H9 (cell line): ENCODE results near the gene ITPA. TPM values are rescaled to one million over a fixed set of nuclear protein-coding genes. Genes with fewer than 3 reads are reported as not detected.

Source experiments
- DNase-seq: peaks from one replicate; pipeline ENCODE4 v3.0.0-alpha.2; 2017
- H2AFZ ChIP-seq: one replicate; pipeline ENCODE4 v1.6.1; 2013; ENCODE audit warnings: mild to moderate bottlenecking, low read length, control low read depth, moderate library complexity
- H2AK5ac ChIP-seq: 2 replicates; pipeline ENCODE4 v1.6.1; 2013; ENCODE audit warnings: low read length, control low read depth, mixed read lengths; ENCODE audit not compliant: insufficient read length
- H2BK120ac ChIP-seq: one replicate; pipeline ENCODE4 v1.6.1; 2013; ENCODE audit warnings: low read depth, mild to moderate bottlenecking, low read length, control low read depth, inconsistent platforms; ENCODE audit not compliant: poor library complexity, severe bottlenecking
- H2BK12ac ChIP-seq: 2 replicates; pipeline ENCODE4 v1.6.1; 2013; ENCODE audit warnings: low read length, control low read depth, mixed read lengths, low read depth; ENCODE audit not compliant: insufficient read length
- H2BK15ac ChIP-seq: 2 replicates; pipeline ENCODE4 v1.6.1; 2013; ENCODE audit warnings: low read depth, low read length, control low read depth
- H2BK20ac ChIP-seq: one replicate; pipeline ENCODE4 v1.6.1; 2013; ENCODE audit warnings: low read depth, mild to moderate bottlenecking, low read length, control low read depth, inconsistent platforms; ENCODE audit not compliant: poor library complexity, severe bottlenecking
- H2BK5ac ChIP-seq: 2 replicates; pipeline ENCODE4 v1.6.1; 2013; ENCODE audit warnings: low read length, control low read depth, mixed read lengths; ENCODE audit not compliant: insufficient read length
- H3K14ac ChIP-seq: 2 replicates; pipeline ENCODE4 v1.6.1; 2013; ENCODE audit warnings: low read length, control low read depth; ENCODE audit not compliant: insufficient read depth
- H3K18ac ChIP-seq: 2 replicates; pipeline ENCODE4 v1.6.1; 2013; ENCODE audit warnings: low read depth, mild to moderate bottlenecking, mixed read lengths, low read length, control low read depth; ENCODE audit not compliant: insufficient read length
- H3K23ac ChIP-seq: 2 replicates; pipeline ENCODE4 v1.6.1; 2013; ENCODE audit warnings: low read length, control low read depth, mixed read lengths, low read depth; ENCODE audit not compliant: insufficient read length
- H3K23me2 ChIP-seq: 2 replicates; pipeline ENCODE4 v1.6.1; 2013; ENCODE audit warnings: low read depth, mild to moderate bottlenecking, mixed read lengths, low read length, control low read depth; ENCODE audit not compliant: insufficient read length, poor library complexity, severe bottlenecking
- H3K27ac ChIP-seq: 2 replicates; pipeline ENCODE4 v1.5.1; 2013; ENCODE audit warnings: low read length, control low read depth, mixed read lengths, low read depth; ENCODE audit not compliant: insufficient read length
- H3K27me3 ChIP-seq: 2 replicates; pipeline ENCODE4 v1.6.1; 2013; ENCODE audit warnings: low read length, control low read depth, inconsistent platforms; ENCODE audit not compliant: insufficient read depth
- H3K4ac ChIP-seq: 2 replicates; pipeline ENCODE4 v1.6.1; 2013; ENCODE audit warnings: low read depth, mild to moderate bottlenecking, control low read depth, inconsistent platforms, low read length, moderate library complexity
- H3K4me1 ChIP-seq: 2 replicates; pipeline ENCODE4 v1.6.1; 2013; ENCODE audit warnings: low read length, control low read depth, inconsistent platforms; ENCODE audit not compliant: insufficient read depth
- H3K4me2 ChIP-seq: 2 replicates; pipeline ENCODE4 v1.6.1; 2013; ENCODE audit warnings: low read length, control low read depth, mixed read lengths; ENCODE audit not compliant: insufficient read length, insufficient read depth
- H3K56ac ChIP-seq: 2 replicates; pipeline ENCODE4 v1.6.1; 2013; ENCODE audit warnings: low read depth, mild to moderate bottlenecking, mixed read lengths, low read length, control low read depth; ENCODE audit not compliant: insufficient read length
- H3K79me1 ChIP-seq: 2 replicates; pipeline ENCODE4 v1.6.1; 2013; ENCODE audit warnings: low read depth, mild to moderate bottlenecking, moderate library complexity, low read length, control low read depth, inconsistent platforms; ENCODE audit not compliant: insufficient read depth, poor library complexity, severe bottlenecking
- H3K79me2 ChIP-seq: 2 replicates; pipeline ENCODE4 v1.6.1; 2013; ENCODE audit warnings: low read length, control low read depth, inconsistent platforms; ENCODE audit not compliant: insufficient read depth
- H3K9ac ChIP-seq: 2 replicates; pipeline ENCODE4 v1.6.1; 2013; ENCODE audit warnings: low read length, control low read depth, mixed read lengths; ENCODE audit not compliant: insufficient read length; ENCODE audit errors: extremely low read depth
- H3K9me3 ChIP-seq: one replicate; pipeline ENCODE4 v1.6.1; 2013; ENCODE audit warnings: low read depth, low read length, inconsistent platforms; ENCODE audit not compliant: control insufficient read depth
- H3T11ph ChIP-seq: one replicate; pipeline ENCODE4 v1.6.1; 2013; ENCODE audit warnings: mild to moderate bottlenecking, low read length, control low read depth, inconsistent platforms
- H4K20me1 ChIP-seq: one replicate; pipeline ENCODE4 v1.6.1; 2013; ENCODE audit not compliant: control insufficient read depth, insufficient read length, insufficient read depth
- H4K5ac ChIP-seq: 2 replicates; pipeline ENCODE4 v1.6.1; 2013; ENCODE audit warnings: low read depth, mild to moderate bottlenecking, mixed read lengths, low read length, control low read depth; ENCODE audit not compliant: insufficient read length
- H4K8ac ChIP-seq: replicated peaks from 2 replicates; pipeline ENCODE4 v1.6.1; 2013; ENCODE audit warnings: low read length, control low read depth, mixed read lengths, low read depth; ENCODE audit not compliant: insufficient read length
- H4K91ac ChIP-seq: 2 replicates; pipeline ENCODE4 v1.6.1; 2013; ENCODE audit warnings: low read depth, mild to moderate bottlenecking, moderate library complexity, mixed read lengths, low read length, control low read depth; ENCODE audit not compliant: insufficient read length
- H3K27ac Mint-ChIP-seq, 3 experiments: 2 replicates in 2 of 3; 3 replicates in 1 of 3; pipeline ENCODE4 v1.8.0; 2020 to 2021; ENCODE audit warnings: mixed read lengths in 3 of 3, mild to moderate bottlenecking in 1 of 3, moderate library complexity in 1 of 3
- H3K27me3 Mint-ChIP-seq: 2 replicates; pipeline ENCODE4 v1.8.0; 2021; ENCODE audit warnings: low read depth, mild to moderate bottlenecking, moderate library complexity, mixed read lengths
- H3K36me3 Mint-ChIP-seq, 3 experiments: 2 replicates in 2 of 3; 3 replicates in 1 of 3; pipeline ENCODE4 v1.8.0; 2020 to 2021; ENCODE audit warnings: low read depth in 3 of 3, mixed read lengths in 3 of 3; ENCODE audit not compliant: insufficient read depth in 1 of 3
- H3K4me1 Mint-ChIP-seq, 2 experiments: 2 replicates each; pipeline ENCODE4 v1.8.0; 2020; ENCODE audit warnings: mixed read lengths in 2 of 2
- H3K4me3 Mint-ChIP-seq, 2 experiments: 2 replicates in 1 of 2; 3 replicates in 1 of 2; pipeline ENCODE4 v1.8.0; 2020 to 2021; ENCODE audit warnings: mild to moderate bottlenecking in 2 of 2, mixed read lengths in 2 of 2, moderate library complexity in 1 of 2
- H3K9me3 Mint-ChIP-seq, 2 experiments: 2 replicates in 1 of 2; 3 replicates in 1 of 2; pipeline ENCODE4 v1.8.0; 2020; ENCODE audit warnings: mild to moderate bottlenecking in 2 of 2, mixed read lengths in 2 of 2, moderate library complexity in 1 of 2
- WGBS: extraction: QIAGEN DNeasy Blood & Tissue Kit; methylation state at CpG from one replicate; pipeline ENCODE4 v1.1.7; 2013; ENCODE audit warnings: missing lambda C conversion rate, low lambda C conversion rate, mixed read lengths; ENCODE audit not compliant: insufficient read length; ENCODE audit errors: extremely low coverage; 5-methylcytosine and 5-hydroxymethylcytosine counted together
- total RNA-seq: library from RNA; stranded (reverse); gene quantifications from 2 replicates; pipeline ENCODE4 v1.2.1, GENCODE V29; 2021
- TF ChIP-seq, protein P1 (sequence below): fragments of 200-600 bp; sonication (generic); conservative IDR thresholded peaks from 3 replicates; pipeline ENCODE4 v1.8.0; 2021; ENCODE audit warnings: antibody characterized with exemption, mild to moderate bottlenecking

ITPA gene
- total RNA-seq, 1 experiment from 2014 or later: 74.5 TPM

DNA sequence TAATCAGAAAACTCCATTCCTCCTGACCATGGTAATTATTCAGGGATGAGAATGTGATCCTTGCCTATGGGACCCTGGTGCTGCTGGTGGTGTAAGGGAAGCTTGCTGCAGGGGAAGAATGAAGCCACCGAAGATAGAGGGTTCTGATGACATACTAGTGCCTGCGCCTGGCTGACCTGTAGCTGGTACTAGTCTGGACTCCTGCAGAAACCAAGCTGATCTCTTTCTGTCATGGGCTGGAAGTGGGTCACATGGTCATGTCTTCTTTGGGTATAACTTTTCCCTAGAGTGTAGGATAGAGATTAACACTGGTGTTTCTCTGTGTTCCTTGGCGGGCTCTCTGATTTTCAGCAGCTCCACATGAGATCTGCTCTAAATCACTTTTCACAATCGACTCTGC lies 38.3 kb downstream of the ITPA start:
- Histone ChIP-seq H2BK5ac (no peak overlapping the region), H2AFZ (no peak overlapping the region), H3K14ac (no peak overlapping the region), H3K18ac (no peak overlapping the region), H3K4me2 (no peak overlapping the region), H4K5ac (no peak overlapping the region), H3T11ph (no peak overlapping the region), H4K20me1 (no peaks in the 10 kb centered on the region), H2BK120ac (no peak overlapping the region), H2AK5ac (no peak overlapping the region), H3K27me3 (no peaks in the 10 kb centered on the region; the same call in 1 of the 2 replicates), H4K8ac (no peak overlapping the region), H4K91ac (no peak overlapping the region), H3K23ac (no peak overlapping the region), H3K4ac (no peak overlapping the region), H3K27ac (no peak overlapping the region), H3K79me1 (no peaks in the 10 kb centered on the region), H2BK20ac (no peak overlapping the region), H3K56ac (no peak overlapping the region), H3K4me1 (no peaks in the 10 kb centered on the region; the same call in 1 of the 2 replicates), H3K9me3 (no peaks in the 10 kb centered on the region), H2BK12ac (no peak overlapping the region), H2BK15ac (no peak overlapping the region), H3K23me2 (peaks cover 8% of the 10 kb centered on the region), H3K79me2 (no peaks in the 10 kb centered on the region), H3K9ac (no peak overlapping the region)
- H3K27ac Mint-ChIP-seq: no peak overlapping the region
- H3K4me3 Mint-ChIP-seq: no peak overlapping the region
- H3K27me3 Mint-ChIP-seq: peaks cover 45% of the 10 kb centered on the region
- H3K9me3 Mint-ChIP-seq: no peaks in the 10 kb centered on the region
- H3K36me3 Mint-ChIP-seq: no peaks in the 10 kb centered on the region; a peak in 2 of 7 replicates
- no CpG with 5 or more reads among the region's 4 CpGs for WGBS
- DNase-seq: no peak
- peaks cover 13 to 16% of the 10 kb centered on the region in 2 experiments for H3K4me1 Mint-ChIP-seq
- TF ChIP-seq, protein P1, sequence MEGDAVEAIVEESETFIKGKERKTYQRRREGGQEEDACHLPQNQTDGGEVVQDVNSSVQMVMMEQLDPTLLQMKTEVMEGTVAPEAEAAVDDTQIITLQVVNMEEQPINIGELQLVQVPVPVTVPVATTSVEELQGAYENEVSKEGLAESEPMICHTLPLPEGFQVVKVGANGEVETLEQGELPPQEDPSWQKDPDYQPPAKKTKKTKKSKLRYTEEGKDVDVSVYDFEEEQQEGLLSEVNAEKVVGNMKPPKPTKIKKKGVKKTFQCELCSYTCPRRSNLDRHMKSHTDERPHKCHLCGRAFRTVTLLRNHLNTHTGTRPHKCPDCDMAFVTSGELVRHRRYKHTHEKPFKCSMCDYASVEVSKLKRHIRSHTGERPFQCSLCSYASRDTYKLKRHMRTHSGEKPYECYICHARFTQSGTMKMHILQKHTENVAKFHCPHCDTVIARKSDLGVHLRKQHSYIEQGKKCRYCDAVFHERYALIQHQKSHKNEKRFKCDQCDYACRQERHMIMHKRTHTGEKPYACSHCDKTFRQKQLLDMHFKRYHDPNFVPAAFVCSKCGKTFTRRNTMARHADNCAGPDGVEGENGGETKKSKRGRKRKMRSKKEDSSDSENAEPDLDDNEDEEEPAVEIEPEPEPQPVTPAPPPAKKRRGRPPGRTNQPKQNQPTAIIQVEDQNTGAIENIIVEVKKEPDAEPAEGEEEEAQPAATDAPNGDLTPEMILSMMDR: no peak
